Left renal cortex interstitium (tissue), 4 donors: ENCODE data around the gene USP6NL. TPM values are rescaled to one million over a fixed set of nuclear protein-coding genes. Genes with fewer than 3 reads are reported as not detected.
"Not testable (repeated sequence)": the region's sequence is repeated elsewhere in the genome, so short reads cannot be mapped to it uniquely, and the experiment has no call there.

Experiments
- DNase-seq, 4 donors: peaks; one replicate each; pipeline ENCODE4 v3.0.0-alpha.2; 2013; ENCODE audit warnings: low read depth in 4 of 4, low spot score in 2 of 4, missing footprints in 1 of 4
- polyA plus RNA-seq, 4 donors: library from polyadenylated mRNA; unstranded; fragments of 120-200 nt; gene quantifications; one replicate each; pipeline ENCODE4 v1.2.1, GENCODE V29; 2013; ENCODE audit not compliant: insufficient read length in 4 of 4

Gene USP6NL
- polyA plus RNA-seq, 4 donors, result 26.1 to 30.3 (median 27.4) TPM

DNA sequence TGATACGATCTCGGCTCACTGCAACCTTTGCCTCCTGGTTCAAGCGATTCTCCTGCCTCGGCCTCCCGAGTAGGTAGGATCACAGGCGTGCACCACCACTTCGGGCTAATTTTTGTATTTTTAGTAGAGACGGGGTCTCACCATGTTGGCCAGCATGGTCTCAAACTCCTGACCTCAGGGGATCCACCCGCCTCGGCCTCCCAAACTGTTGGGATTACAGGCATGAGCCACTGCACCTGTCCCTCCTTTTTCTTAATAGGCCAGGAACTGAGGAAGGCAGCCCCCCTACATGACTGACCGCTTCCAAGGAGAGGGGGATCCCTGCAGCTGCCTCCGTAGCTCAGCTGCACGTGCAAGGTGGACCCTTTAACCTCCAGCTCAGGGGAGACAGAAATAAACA, 175.0 kb downstream of the USP6NL start:
- not testable (repeated sequence) for DNase-seq

DNA sequence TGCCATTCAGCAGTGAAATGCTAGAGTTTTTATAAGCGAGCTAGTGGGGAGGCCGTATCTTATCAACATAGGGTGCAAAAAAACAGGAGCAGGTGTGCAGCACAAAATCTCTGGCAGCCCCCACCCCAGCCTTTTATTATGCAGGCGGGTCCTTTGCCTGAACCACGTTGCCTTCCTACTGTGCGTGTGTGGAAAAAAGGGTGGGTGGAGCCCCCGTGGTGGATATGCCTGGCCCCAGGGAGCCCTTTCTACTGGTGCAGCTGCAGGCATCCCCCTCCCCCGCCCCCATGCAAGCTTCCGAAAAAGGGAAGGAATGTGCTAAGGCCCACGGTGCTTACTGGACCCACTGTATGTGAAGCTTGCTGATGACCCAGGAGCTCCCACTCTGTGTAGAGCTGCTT, 175.9 kb downstream of the USP6NL start:
- DNase-seq, result no peak

DNA sequence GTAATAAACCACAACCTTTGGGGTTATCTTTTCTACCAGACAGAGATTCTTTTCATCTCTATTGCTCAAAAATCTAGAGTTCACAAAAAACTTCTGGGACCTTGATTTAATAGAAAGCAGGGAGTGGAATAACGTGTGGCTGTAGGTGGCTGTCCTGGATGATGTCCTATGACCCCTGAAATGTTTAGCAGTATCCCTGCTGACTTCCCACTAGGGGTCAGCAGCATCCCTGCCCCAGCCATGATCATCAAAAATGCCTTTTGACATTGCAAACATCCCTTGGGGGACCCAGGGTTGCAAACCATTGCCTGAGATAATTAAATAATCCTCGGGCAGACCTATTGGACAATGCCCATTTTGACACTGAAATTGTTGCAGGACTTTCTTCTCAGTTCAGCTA, 177.1 kb downstream of the USP6NL start:
- DNase-seq, result no peak

DNA sequence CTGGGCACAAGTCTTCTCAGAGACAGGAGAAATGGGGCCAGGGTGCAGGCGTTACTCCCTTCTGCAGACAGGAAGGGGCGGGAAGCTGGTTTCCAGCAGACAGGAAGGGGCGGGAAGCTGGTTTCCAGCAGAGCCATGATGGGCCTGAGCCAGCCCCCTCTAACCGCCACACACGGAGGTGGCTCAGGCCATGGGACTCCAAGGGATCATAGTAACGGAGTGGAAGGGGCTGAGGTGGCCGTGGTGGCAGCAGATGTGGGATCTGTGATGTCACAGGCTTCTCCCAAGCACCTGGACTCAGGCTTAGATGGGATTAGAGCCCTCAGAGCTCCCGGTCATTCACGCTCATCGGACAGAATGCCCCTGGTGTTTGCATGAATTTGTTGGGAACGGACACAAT, 177.8 kb downstream of the USP6NL start:
- DNase-seq, result no peak

DNA sequence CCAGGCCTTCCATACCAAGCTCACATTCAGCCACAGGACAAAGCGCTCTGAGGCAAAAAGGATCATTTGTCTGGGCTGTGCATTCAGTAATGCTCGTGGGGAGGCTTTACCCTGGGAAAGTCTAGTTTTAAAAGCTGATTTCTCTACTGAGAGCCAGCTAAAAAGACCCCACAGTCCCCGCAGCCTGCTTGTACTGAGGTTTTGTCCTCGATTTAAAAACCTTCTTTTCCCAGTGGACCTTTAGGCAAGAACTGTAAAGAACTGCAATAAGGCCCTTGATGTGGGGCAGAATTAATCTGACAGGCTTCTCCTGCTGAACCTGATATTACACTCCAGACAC, 180.3 kb downstream of the USP6NL start:
- DNase-seq, result no peak

DNA sequence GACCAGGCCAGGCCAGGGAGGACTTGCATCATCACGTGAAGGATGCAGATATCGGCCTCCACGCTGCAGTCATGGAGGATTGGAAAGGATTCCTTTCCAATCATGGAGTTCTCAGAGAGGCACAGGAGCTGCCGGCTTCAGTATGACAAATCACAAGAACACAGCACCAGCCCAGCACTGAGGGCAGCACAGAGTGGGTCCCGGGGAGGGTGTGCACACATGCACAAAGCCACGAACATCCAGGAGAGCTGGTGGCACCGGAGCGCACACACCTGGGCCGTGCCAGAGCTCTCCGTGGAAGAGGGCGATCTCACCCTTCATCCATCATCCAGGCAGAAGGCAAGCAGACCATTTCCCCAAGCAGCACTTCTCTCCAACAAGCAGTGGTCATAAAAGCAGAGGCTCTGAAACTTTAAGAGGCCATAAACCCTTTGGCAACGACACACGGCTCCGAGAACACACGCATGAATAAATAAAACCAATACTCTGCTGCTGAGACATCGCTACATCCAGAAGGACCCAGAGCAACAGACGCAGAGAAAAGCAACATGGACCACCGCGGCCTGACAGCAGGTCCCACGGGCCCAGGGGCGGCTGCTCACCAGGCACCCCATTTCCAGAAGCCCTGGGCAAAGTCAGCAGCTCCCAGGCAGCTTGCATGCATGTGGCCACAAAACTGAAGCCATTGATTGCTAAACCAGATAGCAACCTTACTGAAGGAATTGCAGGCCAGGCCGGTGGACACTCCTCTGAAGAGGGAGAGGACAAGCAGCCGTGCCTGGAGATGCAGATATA, 180.8 kb downstream of the USP6NL start:
- DNase-seq, result peak in 1 of 4 donors; percentile 15

DNA sequence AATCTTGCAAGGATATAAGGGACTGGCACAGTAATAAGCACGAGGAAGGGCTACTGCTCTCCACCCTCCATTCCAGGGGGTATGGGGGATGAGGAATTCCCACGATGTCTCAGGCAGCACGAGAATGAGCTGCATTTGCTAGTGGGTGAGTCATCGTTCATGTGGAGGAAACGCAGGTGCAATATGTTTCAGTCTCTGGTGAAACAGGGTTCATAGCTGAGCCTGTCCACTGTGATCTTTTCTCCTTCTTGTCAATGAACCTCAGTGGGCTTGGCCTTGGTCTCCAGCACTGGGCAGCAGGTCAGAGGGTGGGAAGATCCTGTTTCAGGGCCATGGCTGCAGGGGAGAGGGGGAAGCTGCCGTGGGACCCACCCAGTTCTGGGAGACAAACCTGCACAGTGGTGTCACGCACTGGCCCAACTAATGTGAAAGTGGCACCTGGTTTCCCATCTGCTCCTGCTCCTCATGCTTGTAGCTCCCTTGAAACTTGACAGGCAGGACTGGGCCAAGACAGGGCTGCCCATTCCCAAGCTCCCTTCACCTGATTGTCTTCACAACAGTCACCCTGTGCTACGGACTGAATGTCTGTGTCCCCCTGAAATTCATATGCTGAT, 181.9 kb downstream of the USP6NL start:
- no peak for DNase-seq

DNA sequence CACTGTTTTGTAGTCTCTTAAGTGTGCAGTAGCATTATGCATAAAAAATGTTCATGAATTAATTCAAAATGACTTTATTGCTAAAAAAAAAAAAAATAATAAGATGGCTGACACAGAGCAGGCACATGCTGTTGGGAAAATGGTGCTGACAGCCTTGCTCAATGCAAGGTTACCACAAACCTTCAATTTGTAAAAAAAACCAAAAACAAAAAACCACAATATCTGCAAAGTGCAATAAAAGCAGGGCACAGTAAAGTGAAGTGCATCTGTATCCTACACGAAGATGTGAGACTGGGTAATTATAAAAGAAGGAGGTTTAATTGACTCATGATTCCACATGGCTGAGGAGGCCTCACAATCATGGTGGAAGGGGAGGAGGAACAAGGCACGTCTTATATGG, 185.8 kb downstream of the USP6NL start:
- DNase-seq, result no peak

DNA sequence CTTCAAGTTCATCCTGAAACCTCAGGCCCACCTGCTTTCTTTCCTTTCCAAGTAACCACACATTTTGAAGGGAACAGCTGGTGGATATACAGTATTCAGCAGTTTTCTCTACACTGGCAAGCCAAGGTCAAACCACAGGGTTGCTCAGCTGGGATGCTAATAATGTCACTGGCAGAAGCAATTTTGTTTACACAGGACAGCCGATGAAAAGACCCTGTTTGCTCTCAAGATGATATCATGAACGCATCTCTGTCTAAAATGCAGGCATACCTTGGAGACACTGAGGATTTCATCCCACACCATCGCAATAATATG, 186.2 kb downstream of the USP6NL start:
- DNase-seq, result no peak

DNA sequence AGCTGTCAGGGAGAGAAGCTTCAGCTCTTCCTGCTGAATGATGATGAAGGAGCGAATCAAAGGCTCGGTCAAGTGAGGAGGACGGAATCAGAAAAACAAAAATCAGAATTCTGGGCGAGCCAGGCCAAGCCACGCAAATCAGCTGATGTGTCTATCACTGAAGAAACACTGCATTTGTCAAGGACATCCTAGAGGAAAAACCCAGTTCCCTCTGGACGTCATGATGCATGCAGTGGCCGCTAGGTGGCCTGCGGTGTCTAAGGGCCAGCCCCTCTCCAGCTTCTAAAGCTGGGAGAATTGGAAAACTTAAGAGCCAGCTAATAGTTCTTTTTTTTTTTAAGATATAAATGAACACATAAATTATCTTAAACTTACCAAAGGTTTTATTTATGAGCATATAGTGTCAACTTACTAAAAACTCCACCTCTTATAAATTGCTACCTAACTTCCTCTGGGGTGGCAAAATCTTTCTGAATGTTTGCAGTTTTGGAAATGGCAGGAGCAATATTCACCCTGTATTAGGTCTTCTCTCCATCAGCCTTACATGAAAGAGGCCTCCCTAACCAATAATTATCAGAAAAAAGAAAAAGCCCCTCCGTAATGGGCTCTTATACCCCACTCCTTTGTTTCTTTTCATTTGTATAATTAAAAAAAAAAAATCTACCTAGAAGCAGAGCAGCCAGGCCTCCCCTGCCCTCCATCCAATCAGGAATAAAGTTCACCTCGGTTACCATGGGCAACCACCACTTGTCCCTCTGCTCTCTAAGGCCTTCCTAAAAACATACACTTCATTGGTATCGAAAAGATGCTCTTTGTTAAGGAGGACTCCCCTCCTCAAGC, 186.8 kb downstream of the USP6NL start:
- peak in 2 of 4 donors; percentile 19 to 34 for DNase-seq

DNA sequence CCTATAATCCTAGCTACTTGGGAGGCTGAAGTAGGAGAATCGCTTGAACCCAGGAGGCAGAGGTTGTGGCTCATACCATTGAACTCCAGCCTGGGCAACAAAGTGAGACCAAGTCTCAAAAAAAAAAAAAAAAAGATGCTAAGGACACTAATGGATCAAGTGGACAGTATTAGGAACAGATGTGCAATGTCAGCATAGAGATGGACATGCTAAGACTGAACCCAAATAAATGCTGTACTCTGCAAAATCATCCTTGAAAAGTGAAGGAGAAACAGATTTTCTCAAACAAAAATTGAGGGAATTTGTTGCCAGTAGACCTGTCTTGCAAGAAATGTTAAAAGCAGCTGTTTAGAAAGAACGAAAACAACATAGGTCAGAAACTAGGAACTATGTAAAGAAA, 194.5 kb downstream of the USP6NL start:
- no peak for DNase-seq

DNA sequence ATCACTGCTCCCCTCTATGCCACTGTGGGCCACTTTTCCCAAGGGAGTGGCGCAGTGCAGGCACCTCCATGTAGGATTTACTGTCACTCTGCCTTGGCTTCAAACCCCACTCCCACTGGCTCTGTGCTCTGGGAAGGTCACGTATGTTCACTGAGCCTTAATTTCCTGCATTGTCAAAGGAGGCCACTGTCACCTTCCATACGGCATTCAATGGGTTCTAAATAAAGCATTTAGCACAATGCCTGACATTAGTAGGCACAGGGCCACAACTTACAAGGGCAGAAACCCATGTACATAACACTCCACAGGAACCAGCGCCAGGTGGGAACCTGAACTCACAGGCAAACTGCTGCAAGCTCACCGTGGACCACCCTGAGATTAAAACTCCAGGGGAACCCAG, 196.4 kb downstream of the USP6NL start:
- DNase-seq, result no peak

DNA sequence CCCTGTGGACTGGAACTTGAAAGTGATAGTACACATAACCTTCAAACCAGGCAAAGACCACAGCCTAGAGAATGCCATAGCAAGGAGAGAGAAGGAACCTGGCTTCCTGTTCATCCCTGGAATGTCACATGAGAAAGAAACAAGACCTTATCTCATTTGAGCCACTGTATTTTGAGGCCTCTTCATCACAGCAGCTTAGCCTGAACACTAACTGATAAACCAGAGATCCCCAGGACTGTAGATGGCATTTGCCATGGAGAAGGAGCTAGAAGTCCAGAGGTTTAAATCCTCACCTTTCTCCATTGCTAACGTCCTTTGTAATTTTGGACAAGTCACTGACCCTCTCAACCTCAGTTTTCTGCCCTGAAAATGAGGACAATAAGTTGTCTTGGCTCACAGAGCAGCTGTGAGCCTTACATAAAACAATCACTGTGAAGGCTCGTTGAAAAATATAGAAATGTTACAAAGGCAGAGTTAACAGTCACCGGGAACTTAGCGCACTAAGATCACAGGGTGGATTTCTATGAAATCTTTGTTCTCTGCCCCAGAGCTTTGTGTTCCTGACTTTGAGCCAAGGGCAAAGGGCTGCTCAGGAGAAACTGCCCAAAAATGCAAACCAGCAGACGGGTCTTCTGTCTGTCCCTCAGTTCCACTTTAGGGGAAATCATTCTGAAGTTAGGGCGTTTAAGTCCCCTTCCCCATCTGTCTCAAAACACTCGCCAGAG, 197.0 kb downstream of the USP6NL start:
- DNase-seq, result no peak

DNA sequence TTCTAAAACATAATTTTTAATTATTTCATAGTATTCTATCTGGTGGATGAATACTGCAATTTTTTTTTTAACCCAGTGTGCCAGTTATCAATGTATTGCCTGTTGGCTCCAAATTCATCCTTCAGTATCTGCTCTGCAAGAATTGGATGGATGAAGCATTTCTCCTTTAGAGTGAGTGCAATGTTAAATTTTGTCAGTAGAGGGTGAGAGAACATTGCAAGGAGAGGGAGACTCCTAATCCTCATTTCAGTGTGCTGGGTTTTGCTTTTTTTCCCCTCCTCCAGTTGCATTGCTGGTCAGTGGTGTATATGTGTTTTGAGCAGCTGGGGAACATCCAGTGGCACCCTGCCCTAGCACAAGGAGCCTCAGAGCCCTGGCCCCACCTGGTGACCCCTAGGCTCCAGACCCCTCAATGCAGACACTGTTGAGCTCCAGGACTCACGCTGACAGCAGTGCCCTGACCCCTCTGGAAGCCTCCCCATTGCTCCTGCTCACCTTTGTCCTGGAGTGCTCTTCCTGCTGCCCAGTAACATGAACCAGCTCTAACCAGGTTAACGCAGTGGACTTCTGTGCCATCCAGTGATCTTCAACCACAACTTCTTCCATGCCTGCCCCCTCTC, 199.4 kb downstream of the USP6NL start:
- no peak for DNase-seq

DNA sequence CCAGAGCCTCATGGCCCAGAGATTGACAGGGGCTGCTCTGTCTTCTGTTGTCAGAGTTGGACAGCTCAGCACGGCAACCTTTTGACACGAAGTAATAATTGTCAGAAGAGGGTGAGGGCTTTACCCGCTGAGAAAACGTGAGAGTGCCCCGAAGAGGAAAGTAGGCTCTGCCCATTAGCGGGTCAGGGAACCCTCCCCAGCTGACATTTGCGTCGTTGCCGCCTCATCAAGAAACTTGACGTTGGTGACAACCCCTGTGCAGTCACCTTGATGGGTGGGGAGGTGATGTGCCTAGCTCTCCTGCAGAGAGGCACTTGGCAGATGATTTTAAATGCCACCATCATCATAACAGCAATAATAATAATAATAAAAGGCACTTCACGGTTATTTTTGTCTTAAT, 202.1 kb downstream of the USP6NL start:
- no peak for DNase-seq

DNA sequence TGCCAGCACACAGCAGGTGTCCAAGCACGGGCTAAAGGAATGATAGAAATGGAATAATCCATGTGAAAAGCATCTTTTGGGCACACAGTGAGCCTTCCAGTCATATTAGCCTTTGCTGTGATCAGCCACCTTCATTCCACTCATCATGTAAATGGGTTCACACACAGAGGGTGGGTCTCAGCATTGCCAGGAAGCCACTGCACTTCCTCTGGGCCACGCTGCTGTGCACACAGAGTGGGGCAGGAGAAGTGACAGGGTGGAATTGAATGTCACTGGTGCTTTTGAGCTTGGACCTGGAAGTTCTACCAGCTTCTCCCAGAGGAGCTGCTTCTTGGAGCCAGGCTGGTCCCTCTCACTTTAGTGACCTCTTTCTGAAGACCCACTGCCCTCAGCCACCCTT, 203.5 kb downstream of the USP6NL start:
- no peak for DNase-seq

DNA sequence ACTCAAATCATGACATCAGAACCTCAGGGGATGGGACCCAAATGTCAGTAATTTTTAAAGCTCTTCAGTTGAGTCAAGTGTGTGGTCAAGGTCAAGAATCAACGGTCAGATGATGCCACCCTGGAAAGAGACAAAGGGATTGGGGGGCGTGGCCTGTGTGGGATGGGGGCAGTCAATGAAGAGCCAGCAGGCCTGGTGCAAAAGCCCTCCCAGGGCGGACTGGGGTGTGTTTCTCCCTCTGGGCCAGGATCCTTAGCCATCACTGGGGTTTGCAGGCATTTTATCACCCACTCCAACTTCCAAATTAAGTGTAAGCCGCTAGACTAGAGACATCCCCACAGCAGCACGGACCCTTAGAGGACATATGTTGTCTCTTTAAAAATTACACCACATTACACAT, 204.7 kb downstream of the USP6NL start:
- DNase-seq, result no peak

DNA sequence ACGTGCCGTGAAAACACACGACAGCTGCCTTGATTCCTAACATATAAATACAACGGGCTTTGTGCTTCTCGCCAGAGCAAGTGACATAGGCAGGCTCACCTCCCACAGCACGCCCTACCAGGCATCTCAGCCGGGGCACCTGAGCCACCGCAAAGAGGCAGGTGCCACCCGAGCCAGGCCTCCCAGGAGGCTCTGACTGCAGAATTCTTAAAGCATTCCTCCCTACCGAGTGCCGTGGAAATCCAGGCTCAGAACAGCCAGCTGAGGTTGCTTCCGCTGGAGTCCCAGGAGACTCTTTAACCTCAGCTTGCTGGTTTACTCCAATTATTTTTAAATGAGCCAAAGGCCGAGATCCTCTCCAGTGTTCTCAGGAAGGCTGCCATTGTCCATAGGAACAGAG, 206.5 kb downstream of the USP6NL start:
- peak in 1 of 4 donors; percentile 28 for DNase-seq
